Measurements from ENCODE around the gene BCAP31. TPM values are rescaled to one million over a fixed set of nuclear protein-coding genes. Genes with fewer than 3 reads are reported as not detected.
"Not testable (repeated sequence)": the region's sequence is repeated elsewhere in the genome, so short reads cannot be mapped to it uniquely, and the experiment has no call there.

BCAP31 gene
- total and polyA plus RNA-seq, 10 donors, result 77.3 to 173 (median 134) TPM

DNA sequence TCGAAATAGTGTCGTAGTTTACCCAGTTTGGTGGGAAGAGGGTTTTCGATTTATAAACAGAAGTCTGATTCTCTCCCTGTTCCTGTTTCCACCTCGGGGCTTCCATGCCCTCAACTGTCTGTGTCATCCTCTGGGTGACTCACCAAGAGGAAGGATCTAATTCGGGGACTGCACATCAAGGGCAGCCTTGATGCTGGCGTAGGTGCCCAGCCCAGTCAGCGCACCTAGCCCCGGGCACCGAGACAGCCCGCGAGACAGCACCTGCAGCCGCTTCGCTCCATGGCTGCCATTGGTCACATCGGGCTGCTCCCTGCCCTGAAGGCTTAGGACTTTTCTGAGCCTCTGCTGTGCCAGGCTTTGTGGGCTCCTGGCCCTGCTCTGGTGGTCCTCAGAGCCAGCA is 8.2 kb upstream of the BCAP31 start:
- Histone ChIP-seq H3K4me1 (peaks cover 6 to 28% (median 12%) of the 10 kb centered on the region in 6 donors), H3K36me3 (peaks cover 0 to 40% (median 4%) of the 10 kb centered on the region in 6 donors), H3K27me3 (replicated peaks in 1 of 7) (no peaks in the 10 kb centered on the region), H3K4me3 (no peak overlapping the region), H3K27ac (peak overlapping the region in 5 of 8 donors; percentile 6 to 66 (median 36)), H3K9me3 (peaks cover 0 to 14% (median 4%) of the 10 kb centered on the region in 8 donors)
- TF ChIP-seq CTCF (IDR thresholded peaks at IDR 0.05 in 8 of 11, conservative IDR thresholded peaks at IDR 0.05 in 3 of 11) (no peak), POLR2AphosphoS5 (IDR thresholded peaks at IDR 0.05) (peak in 1 of 3 donors; percentile 14), POLR2A (IDR thresholded peaks at IDR 0.05) (no peak)
- intact Hi-C loops (cut with DNase I; ENCODE audit: low total_unique reads), result no loop called here
- peak; percentile 59 for DNase-seq
- WGBS, 5 donors, result 76 to 85% (median 81%) methylated on average over 13 to 14 of the region's 14 CpGs; no CpG with 5 or more reads in 1 of the 5 donors

GRCh38 chrX:153731845-153732215 is 7.6 kb upstream of the BCAP31 start:
- no peaks in the 10 kb centered on the region for H3K27me3 ChIP-seq (replicated peaks in 1 of 7)

DNA sequence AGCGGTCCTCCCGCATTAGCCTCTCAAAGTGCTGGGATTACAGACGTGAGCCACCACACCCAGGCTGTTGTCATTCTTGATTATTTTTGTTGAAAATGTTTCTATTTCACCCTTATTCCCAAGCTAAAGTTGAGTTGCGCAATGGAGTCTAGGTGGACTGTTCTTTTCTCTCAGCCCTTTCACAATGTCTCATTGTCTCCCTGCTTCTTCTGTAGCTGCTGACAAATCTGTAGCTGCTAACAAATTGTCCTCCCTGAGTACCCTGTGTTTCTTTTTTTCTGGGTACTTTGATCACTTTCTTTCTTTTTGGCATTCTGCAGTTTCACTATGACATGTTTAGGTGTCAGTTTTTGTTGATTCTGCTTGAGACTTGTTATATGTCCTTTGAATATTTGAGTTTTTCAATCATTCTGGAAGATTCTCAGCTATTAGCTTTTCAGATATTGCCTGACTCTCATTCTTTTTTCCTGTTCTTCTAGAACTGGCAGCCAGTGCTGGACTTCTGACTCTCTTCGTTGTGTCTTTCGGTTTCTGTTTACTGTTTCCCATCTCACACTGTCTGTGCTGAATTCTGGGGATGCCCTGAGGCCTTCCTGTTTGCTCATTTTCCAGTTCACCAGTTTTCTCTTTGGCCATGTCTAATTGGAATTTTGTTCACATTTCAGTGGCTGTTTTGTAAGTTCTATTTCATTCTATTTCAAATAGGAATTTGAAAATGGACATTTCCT is 7.1 kb upstream of the BCAP31 start:
- Histone ChIP-seq H3K27ac (peak overlapping the region in 4 of 8 donors; percentile 9 to 66 (median 36)), H3K4me3 (no peak overlapping the region), H3K4me1 (peaks cover 14 to 39% (median 23%) of the 10 kb centered on the region in 6 donors), H3K36me3 (peaks cover 0 to 29% (median 1%) of the 10 kb centered on the region in 6 donors), H3K27me3 (replicated peaks in 1 of 7) (no peaks in the 10 kb centered on the region), H3K9me3 (peaks cover 0 to 14% (median 4%) of the 10 kb centered on the region in 8 donors)
- TF ChIP-seq POLR2A (IDR thresholded peaks at IDR 0.05) (no peak), CTCF (IDR thresholded peaks at IDR 0.05 in 8 of 11, conservative IDR thresholded peaks at IDR 0.05 in 3 of 11) (no peak), POLR2AphosphoS5 (IDR thresholded peaks at IDR 0.05) (no peak)
- 73 to 82% (median 79%) methylated on average over 6 of the region's 6 CpGs for WGBS, 5 donors
- intact Hi-C loops (cut with DNase I; ENCODE audit: low total_unique reads), result no loop called here
- DNase-seq, result no peak

More at GRCh38 chrX:153731845-153732215, 7.6 kb upstream of the BCAP31 start:
- 63 to 94% (median 90%) methylated on average over 3 of the region's 3 CpGs for WGBS, 5 donors
- H3K9me3 ChIP-seq, result peaks cover 0 to 14% (median 4%) of the 10 kb centered on the region in 8 donors
- H3K4me3 ChIP-seq, result no peak overlapping the region
- DNase-seq, result no peak
- H3K36me3 ChIP-seq, result peaks cover 0 to 35% (median 3%) of the 10 kb centered on the region in 6 donors
- intact Hi-C loops (cut with DNase I; ENCODE audit: low total_unique reads), result no loop called here
- H3K27ac ChIP-seq, result peak overlapping the region in 5 of 8 donors; percentile 6 to 66 (median 36)
- TF ChIP-seq POLR2A (IDR thresholded peaks at IDR 0.05) (no peak), POLR2AphosphoS5 (IDR thresholded peaks at IDR 0.05) (no peak), CTCF (IDR thresholded peaks at IDR 0.05 in 8 of 11, conservative IDR thresholded peaks at IDR 0.05 in 3 of 11) (no peak)
- peaks cover 12 to 34% (median 17%) of the 10 kb centered on the region in 6 donors for H3K4me1 ChIP-seq

GRCh38 chrX:153730115-153730514 is 5.9 kb upstream of the BCAP31 start:
- DNase-seq, result peak; percentile 49
- Histone ChIP-seq H3K27ac (peak overlapping the region in 1 of 8 donors; percentile 66), H3K4me1 (peaks cover 23 to 51% (median 35%) of the 10 kb centered on the region in 6 donors), H3K36me3 (peaks cover 0 to 24% (median 0%) of the 10 kb centered on the region in 6 donors), H3K9me3 (peaks cover 0 to 14% (median 4%) of the 10 kb centered on the region in 8 donors)
- WGBS, 5 donors, result 92 to 95% (median 94%) methylated on average over 22 to 23 of the region's 23 CpGs
- H3K4me3 ChIP-seq; H3K27me3 ChIP-seq (replicated peaks in 1 of 7); intact Hi-C loops (cut with DNase I; ENCODE audit: low total_unique reads): not testable (repeated sequence)
